ENCODE data around the gene NF1.
"Not testable (repeated sequence)": the region's sequence is repeated elsewhere in the genome, so short reads cannot be mapped to it uniquely, and the experiment has no call there.

NF1 gene

GRCh38 chr17:31281061-31281460 is 186.3 kb downstream of the NF1 start:
- Histone ChIP-seq H3K4me1 (ENCODE audit: low read length) (no peaks in the 10 kb centered on the region), H3K4me3 (ENCODE audit: low read length) (no peak overlapping the region), H4K20me1 (ENCODE audit: insufficient read depth, low read length) (no peaks in the 10 kb centered on the region), H3K9ac (ENCODE audit: low read length) (no peak overlapping the region), H3K27me3 (ENCODE audit: low read depth, low read length) (no peaks in the 10 kb centered on the region), H3K36me3 (replicated peaks; ENCODE audit: low read depth, low read length) (peaks cover 14% of the 10 kb centered on the region), H3K9me3 (ENCODE audit: insufficient read depth, low read length) (no peaks in the 10 kb centered on the region), H3K79me2 (ENCODE audit: low read length) (no peaks in the 10 kb centered on the region), H3K4me2 (ENCODE audit: low read length) (no peak overlapping the region), H2AFZ (ENCODE audit: low read depth, low read length) (no peak overlapping the region), H3K27ac (ENCODE audit: low read length) (no peak overlapping the region)
- no peak for TF ChIP-seq CTCF (IDR thresholded peaks at IDR 0.05; ENCODE audit: low read depth, low read length)

- no peak for TF ChIP-seq CTCF (IDR thresholded peaks at IDR 0.05; ENCODE audit: low read depth, low read length)
- TF ChIP-seq EZH2phosphoT487 (IDR thresholded peaks at IDR 0.05; ENCODE audit: low read depth), result no peak
- Histone ChIP-seq H3K9ac (ENCODE audit: low read length) (no peak overlapping the region), H2AFZ (ENCODE audit: low read depth, low read length) (no peak overlapping the region), H3K4me3 (ENCODE audit: low read length) (no peak overlapping the region), H3K4me2 (ENCODE audit: low read length) (no peak overlapping the region), H4K20me1 (ENCODE audit: insufficient read depth, low read length) (no peaks in the 10 kb centered on the region), H3K27ac (ENCODE audit: low read length) (no peak overlapping the region), H3K79me2 (ENCODE audit: low read length) (no peaks in the 10 kb centered on the region), H3K36me3 (replicated peaks; ENCODE audit: low read depth, low read length) (peaks cover 9% of the 10 kb centered on the region), H3K27me3 (ENCODE audit: low read depth, low read length) (no peaks in the 10 kb centered on the region), H3K4me1 (ENCODE audit: low read length) (no peaks in the 10 kb centered on the region), H3K9me3 (ENCODE audit: insufficient read depth, low read length) (no peaks in the 10 kb centered on the region)
Measured at GRCh38 chr17:31283841-31284240, 189.1 kb downstream of the NF1 start.

GRCh38 chr17:31286587-31286986 is 191.8 kb downstream of the NF1 start:
- Histone ChIP-seq H3K9ac (ENCODE audit: low read length) (no peak overlapping the region), H2AFZ (ENCODE audit: low read depth, low read length) (no peak overlapping the region), H4K20me1 (ENCODE audit: insufficient read depth, low read length) (no peaks in the 10 kb centered on the region), H3K4me2 (ENCODE audit: low read length) (no peak overlapping the region), H3K4me3 (ENCODE audit: low read length) (no peak overlapping the region), H3K9me3 (ENCODE audit: insufficient read depth, low read length) (no peaks in the 10 kb centered on the region), H3K4me1 (ENCODE audit: low read length) (no peaks in the 10 kb centered on the region), H3K36me3 (replicated peaks; ENCODE audit: low read depth, low read length) (peaks cover 3% of the 10 kb centered on the region), H3K27ac (ENCODE audit: low read length) (no peak overlapping the region), H3K27me3 (ENCODE audit: low read depth, low read length) (no peaks in the 10 kb centered on the region), H3K79me2 (ENCODE audit: low read length) (no peaks in the 10 kb centered on the region)
- no peak for TF ChIP-seq EZH2phosphoT487 (IDR thresholded peaks at IDR 0.05; ENCODE audit: low read depth)
- no peak for TF ChIP-seq CTCF (IDR thresholded peaks at IDR 0.05; ENCODE audit: low read depth, low read length)

DNA sequence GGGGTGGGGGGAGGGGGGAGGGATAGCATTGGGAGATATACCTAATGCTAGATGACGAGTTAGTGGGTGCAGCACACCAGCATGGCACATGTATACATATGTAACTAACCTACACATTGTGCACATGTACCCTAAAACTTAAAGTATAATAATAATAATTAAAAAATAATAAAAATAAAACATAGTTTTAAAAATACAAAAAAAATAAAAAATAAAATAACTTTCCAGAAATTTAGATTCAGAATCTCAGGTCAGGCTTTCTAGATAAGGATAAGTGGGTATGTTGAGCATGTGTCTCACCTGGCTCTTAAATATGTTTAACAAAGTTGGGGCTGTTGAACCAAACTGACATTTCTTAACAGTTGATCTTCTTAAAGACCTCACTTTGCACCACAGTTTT is 193.2 kb downstream of the NF1 start:
- H3K4me3 ChIP-seq (ENCODE audit: low read length); H3K4me2 ChIP-seq (ENCODE audit: low read length); H3K27ac ChIP-seq (ENCODE audit: low read length); H3K36me3 ChIP-seq (replicated peaks; ENCODE audit: low read depth, low read length); H3K27me3 ChIP-seq (ENCODE audit: low read depth, low read length); H2AFZ ChIP-seq (ENCODE audit: low read depth, low read length); H3K79me2 ChIP-seq (ENCODE audit: low read length); H4K20me1 ChIP-seq (ENCODE audit: insufficient read depth, low read length); H3K9ac ChIP-seq (ENCODE audit: low read length); H3K9me3 ChIP-seq (ENCODE audit: insufficient read depth, low read length); H3K4me1 ChIP-seq (ENCODE audit: low read length): not testable (repeated sequence)

DNA sequence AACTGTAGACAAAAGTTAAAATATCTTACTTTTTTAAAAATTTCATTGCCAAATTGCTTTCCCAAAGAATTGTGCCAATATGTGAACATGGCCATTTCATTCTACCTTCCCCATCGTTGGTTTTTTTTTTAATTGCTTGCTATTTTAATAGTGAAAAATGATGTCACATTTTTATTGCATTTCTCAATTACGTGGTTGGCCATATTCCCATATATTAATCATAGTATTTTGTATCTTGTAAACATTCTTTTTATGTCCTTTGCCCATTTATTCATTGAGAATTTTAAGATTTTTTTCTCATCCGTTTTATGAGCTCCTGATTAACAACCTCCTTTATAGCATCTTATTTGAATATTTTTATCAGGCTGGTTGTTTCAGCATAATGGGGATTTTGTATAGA is 195.0 kb downstream of the NF1 start:
- no peaks in the 10 kb centered on the region for H3K9me3 ChIP-seq (ENCODE audit: insufficient read depth, low read length)

More for the DNA sequence above, 195.0 kb downstream of the NF1 start:
- peaks cover 8% of the 10 kb centered on the region for H3K4me1 ChIP-seq (ENCODE audit: low read length)
- no peak overlapping the region for H2AFZ ChIP-seq (ENCODE audit: low read depth, low read length)
- H4K20me1 ChIP-seq (ENCODE audit: insufficient read depth, low read length), result no peaks in the 10 kb centered on the region
- TF ChIP-seq EZH2phosphoT487 (IDR thresholded peaks at IDR 0.05; ENCODE audit: low read depth) (no peak), CTCF (IDR thresholded peaks at IDR 0.05; ENCODE audit: low read depth, low read length) (no peak)
- peaks cover 3% of the 10 kb centered on the region for H3K36me3 ChIP-seq (replicated peaks; ENCODE audit: low read depth, low read length)
- H3K4me2 ChIP-seq (ENCODE audit: low read length), result no peak overlapping the region
- H3K79me2 ChIP-seq (ENCODE audit: low read length), result no peaks in the 10 kb centered on the region
- no peaks in the 10 kb centered on the region for H3K27me3 ChIP-seq (ENCODE audit: low read depth, low read length)
- H3K9ac ChIP-seq (ENCODE audit: low read length), result no peak overlapping the region
- H3K4me3 ChIP-seq (ENCODE audit: low read length), result no peak overlapping the region
- H3K27ac ChIP-seq (ENCODE audit: low read length), result no peak overlapping the region

All from OCI-LY3 (cell line).